Measurements from ENCODE around the gene SERTAD4. TPM values are rescaled to one million over a fixed set of nuclear protein-coding genes. Genes with fewer than 3 reads are reported as not detected.
"Not testable (repeated sequence)": the region's sequence is repeated elsewhere in the genome, so short reads cannot be mapped to it uniquely, and the experiment has no call there.

SERTAD4 gene
- total RNA-seq (2014; rRNA removed; shearing (Covaris generic)), result 4.8 and 6.6 TPM in 2 replicates

DNA sequence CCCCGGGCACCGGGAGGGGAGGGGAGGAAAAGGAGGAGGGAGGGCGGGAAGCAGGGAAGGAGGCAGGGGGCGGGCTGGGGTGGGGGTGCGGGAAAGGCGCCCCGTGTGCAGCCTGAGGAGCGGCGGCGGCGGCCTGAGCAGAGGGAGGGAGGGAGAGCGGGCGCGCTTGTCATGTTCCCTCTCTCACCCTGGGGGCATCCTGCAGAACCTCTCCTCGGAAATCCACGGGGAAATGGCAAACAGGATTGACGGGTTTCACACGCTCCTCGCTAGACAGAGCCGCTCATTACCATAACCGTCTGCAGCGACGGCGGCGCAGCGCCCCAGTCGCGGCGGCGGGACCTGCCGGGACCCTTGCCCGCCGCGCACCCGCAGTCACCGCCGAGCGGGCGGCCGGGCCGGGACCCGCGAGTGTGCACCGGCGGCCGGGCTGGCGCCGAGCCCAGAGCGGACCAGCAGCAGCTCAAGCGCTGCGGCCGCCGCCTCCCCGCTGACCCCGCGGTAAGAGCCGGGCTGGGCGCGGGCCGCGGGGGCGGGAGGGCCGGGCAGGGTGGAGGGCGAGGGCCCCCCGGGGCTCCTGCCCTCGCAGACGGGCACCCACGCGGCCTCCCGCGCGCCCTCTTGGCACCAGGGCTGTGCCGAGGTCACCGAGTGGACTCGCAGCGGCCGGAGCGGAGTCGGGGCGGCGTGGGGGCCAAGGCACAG, at the start of gene SERTAD4:
Gene SERTAD4, plus strand, starts transcription at position 286 of the 705 bp plus-strand sequence. CDS start 5,165 bp downstream, outside the sequence.
- Histone ChIP-seq H3K27me3 (replicated peaks) (no peaks in the 10 kb centered on the region), H3K4me1 (replicated peaks) (peaks cover 20% of the 10 kb centered on the region), H3K9me3 (replicated peaks) (no peaks in the 10 kb centered on the region), H3K4me3 (peak within 1 kb of the TSS; percentile 59), H3K36me3 (peaks cover 3% of the 10 kb centered on the region; the same call in 1 of the 2 replicates), H3K27ac (peak within 1 kb of the TSS; percentile 69)
- DNase-seq (ENCODE audit: low read depth in 1 of 2, low spot score in 2 of 2), result peak; percentile 49 to 66

DNA sequence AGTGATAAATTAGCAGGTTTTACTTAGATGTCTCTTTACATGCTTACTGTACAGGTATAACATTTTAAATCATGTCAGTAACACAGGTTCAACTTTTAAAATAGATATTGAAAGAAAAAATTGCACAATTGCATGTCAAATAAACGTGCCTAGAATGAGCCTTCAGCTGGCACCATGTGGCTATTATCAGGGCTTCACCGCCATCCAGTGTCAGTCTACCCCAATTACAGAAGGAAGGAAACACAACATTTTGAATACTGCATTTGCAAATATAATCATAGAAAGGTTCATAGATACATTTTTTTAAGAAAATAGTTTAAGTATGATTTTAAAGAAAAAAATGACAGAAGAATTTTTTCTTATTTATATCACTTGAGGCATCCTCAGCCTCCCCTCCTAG, 47.5 kb upstream of the SERTAD4 start:
- Histone ChIP-seq H3K4me3 (no peak overlapping the region), H3K9me3 (replicated peaks) (0 out of 2 replicates have a peak, but pooled peaks cover 3% of the 10 kb centered on the region), H3K4me1 (replicated peaks) (peaks cover 21% of the 10 kb centered on the region), H3K27ac (no peak overlapping the region), H3K36me3 (no peaks in the 10 kb centered on the region; the same call in 1 of the 2 replicates), H3K27me3 (replicated peaks) (no peaks in the 10 kb centered on the region)
- no peak for DNase-seq (ENCODE audit: low read depth in 1 of 2, low spot score in 2 of 2)

DNA sequence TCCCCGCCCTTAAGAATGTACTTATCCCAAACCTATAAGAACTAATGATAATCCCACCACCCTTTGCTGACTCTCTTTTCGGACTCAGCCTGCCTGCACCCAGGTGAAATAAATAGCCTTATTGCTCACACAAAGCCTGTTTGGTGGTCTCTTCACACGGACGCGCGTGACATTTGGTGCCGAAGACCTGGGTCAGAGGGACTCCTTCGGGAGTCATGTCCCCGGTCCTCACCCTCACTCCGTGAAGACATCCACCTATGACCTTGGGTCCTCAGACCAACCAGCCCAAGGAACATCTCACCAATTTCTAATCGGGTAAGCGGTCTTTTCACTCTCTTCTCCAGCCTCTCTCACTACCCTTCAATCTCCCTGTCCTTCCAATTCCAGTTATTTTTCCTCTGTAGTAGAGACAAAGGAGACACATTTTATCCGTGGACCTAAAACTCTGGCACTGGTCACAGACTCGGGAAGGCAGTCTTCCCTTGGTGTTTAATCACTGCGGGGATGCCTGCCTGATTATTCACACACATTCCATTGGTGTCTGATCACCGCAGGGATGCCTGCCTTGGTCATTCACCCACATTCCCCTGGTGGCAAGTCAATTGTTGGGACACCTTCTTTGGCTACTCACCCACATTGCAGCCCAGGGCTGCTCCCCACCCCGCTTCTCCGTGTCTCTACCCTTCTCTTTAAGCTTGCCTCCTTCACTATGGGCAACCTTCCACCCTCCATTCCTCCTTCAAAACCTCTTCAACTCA, 44.6 kb upstream of the SERTAD4 start:
- not testable (repeated sequence) for H3K36me3 ChIP-seq; H3K27me3 ChIP-seq (replicated peaks); H3K4me3 ChIP-seq; H3K9me3 ChIP-seq (replicated peaks)
- DNase-seq (ENCODE audit: low read depth in 1 of 2, low spot score in 2 of 2), result peak; percentile 70 to 89
- peak overlapping the region; percentile 58 for H3K27ac ChIP-seq
- H3K4me1 ChIP-seq (replicated peaks), result peaks cover 21% of the 10 kb centered on the region

DNA sequence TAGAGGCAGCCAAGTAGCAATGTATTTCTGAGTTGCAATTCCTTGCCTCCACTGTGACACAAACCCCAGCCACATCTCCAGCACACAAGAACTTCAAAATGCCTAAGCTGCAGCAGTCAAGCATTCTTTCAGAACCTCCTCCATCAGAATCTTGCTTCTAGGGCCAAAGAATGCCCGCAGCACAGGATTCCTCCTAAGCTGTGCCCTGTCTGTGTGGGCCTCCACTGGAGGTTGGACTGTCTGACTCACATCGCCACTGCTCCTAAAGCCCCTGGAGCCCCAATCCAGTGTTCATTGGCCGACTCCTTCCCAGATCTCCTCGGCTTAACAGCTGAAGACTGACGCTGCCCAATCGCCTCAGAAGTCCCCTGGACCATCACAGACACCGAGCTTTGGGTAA, 43.2 kb upstream of the SERTAD4 start:
- no peaks in the 10 kb centered on the region for H3K27me3 ChIP-seq (replicated peaks)
- DNase-seq (ENCODE audit: low read depth in 1 of 2, low spot score in 2 of 2), result no peak
- H3K4me1 ChIP-seq (replicated peaks), result peaks cover 21% of the 10 kb centered on the region
- H3K36me3 ChIP-seq, result no peaks in the 10 kb centered on the region; the same call in 1 of the 2 replicates
- no peak overlapping the region for H3K4me3 ChIP-seq
- H3K27ac ChIP-seq, result no peak overlapping the region
- no peaks in the 10 kb centered on the region for H3K9me3 ChIP-seq (replicated peaks)

DNA sequence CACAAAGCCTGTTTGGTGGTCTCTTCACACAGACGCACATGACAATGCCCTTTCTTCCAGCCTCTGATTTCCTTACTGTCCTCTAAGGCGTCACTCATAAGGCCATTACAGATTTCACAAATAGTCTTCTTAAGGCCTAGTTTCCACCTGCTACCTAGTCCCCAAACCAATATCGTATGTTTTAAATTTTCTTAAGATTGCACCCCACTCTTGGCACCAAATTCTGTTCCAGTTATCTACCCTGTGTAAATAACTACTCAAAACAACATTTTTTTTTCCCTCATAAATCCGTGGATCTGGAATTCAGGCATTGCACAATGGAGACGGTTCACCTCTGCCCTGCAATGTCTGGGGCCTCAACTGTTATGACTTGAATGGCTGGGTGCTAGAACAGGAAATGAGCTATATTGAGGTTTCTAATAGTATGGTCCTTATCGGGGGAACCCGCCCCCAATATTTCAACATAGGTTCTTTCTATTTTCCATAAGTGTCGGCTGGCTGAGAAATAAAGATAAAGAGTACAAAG, 36.9 kb upstream of the SERTAD4 start:
- Histone ChIP-seq H3K4me1 (replicated peaks) (no peaks in the 10 kb centered on the region), H3K27ac (no peak overlapping the region), H3K27me3 (replicated peaks) (no peaks in the 10 kb centered on the region), H3K9me3 (replicated peaks) (peaks cover 5% of the 10 kb centered on the region; the same call in 1 of the 2 replicates), H3K36me3 (no peaks in the 10 kb centered on the region), H3K4me3 (no peak overlapping the region)
- no peak for DNase-seq (ENCODE audit: low read depth in 1 of 2, low spot score in 2 of 2)

DNA sequence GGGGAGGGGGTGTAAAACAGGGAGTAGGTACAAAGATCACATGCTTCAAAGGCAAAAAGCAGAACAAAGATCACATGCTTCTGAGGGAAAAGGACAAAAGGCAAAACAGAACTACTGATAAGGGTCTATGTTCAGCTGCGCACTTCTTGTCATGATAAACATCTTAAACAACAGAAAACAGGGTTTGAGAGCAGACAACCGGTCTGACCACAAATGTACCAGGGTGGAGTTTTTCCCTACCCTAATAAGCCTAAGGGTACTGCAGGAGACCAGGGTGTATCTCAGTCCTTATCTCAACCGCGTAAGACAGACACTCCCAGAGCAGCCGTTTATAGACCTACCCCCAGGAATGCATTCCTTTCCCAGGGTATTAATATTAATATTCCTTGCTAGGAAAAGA, 36.3 kb upstream of the SERTAD4 start:
- H3K27me3 ChIP-seq (replicated peaks); H3K9me3 ChIP-seq (replicated peaks); DNase-seq (ENCODE audit: low read depth in 1 of 2, low spot score in 2 of 2); H3K36me3 ChIP-seq; H3K4me1 ChIP-seq (replicated peaks); H3K27ac ChIP-seq; H3K4me3 ChIP-seq: not testable (repeated sequence)

DNA sequence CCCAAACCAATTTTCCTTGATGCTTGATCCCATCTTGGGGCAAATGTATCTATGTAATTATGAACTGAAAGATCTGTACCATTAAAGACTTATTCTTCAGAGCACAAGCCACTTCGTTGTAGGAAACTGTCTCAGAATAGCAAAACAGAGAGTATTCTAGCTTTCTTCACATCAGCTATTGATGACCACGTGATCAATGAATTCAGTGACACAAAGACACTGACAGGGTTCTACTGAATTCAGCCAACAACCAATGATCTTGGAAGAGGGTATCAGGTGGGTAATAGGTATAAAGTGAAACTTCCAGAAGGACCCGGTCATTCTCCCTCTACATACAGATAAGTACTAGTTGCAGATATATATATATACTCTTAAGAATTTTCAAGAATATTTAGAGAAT, 33.8 kb upstream of the SERTAD4 start:
- no peak for DNase-seq (ENCODE audit: low read depth in 1 of 2, low spot score in 2 of 2)
- Histone ChIP-seq H3K36me3 (no peaks in the 10 kb centered on the region), H3K4me1 (replicated peaks) (peaks cover 10% of the 10 kb centered on the region), H3K27me3 (replicated peaks) (no peaks in the 10 kb centered on the region), H3K27ac (no peak overlapping the region), H3K9me3 (replicated peaks) (peaks cover 5% of the 10 kb centered on the region; the same call in 1 of the 2 replicates), H3K4me3 (no peak overlapping the region)

DNA sequence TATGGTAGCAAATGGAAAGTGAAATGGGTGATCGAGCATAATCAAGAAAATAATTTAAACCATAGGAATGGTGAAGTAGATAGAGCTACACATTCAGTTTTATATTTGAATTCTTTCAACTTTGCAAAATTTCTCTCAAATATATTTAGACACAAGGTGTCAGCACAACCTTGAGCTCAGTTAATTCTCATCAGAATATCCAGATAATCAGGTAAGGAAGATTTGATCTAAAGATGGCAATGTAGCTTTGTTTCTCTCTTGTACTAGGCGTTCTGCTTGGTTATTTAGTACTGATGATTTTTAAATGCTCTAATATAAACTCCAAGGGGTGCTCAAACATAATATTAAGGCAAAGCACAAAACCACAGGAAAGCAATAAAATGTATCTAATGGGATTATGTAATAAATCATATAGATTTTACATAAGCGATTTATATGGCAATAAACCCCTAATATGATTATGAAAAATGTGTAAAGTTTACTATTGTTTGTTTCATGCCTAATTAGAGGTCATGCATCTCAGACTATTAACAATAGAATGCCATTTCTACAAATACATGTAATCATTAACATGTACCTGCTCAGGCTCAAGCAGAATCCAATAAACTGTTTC, 32.4 kb upstream of the SERTAD4 start:
- Histone ChIP-seq H3K27ac (no peak overlapping the region), H3K9me3 (replicated peaks) (peaks cover 5% of the 10 kb centered on the region; the same call in 1 of the 2 replicates)

DNA sequence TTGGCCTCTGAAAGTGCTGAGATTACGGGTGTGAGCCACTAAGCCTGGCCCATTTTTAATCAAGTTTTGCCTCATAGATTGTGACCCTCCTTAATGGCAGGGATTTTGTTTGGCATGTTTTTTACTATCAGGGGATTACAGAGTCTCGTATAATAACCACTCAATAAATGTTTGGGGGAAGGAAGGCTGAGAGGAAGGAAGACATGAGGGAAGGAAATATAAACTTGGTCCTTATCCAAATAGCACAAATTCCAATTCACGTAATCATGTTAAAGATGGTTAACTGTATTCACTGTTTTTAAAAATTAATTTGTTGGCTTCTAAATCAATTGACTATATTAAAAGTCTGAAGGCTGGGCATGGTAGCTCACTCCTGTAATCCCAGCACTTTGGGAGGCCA, 30.9 kb upstream of the SERTAD4 start:
- no peaks in the 10 kb centered on the region for H3K27me3 ChIP-seq (replicated peaks)
- no peak overlapping the region for H3K4me3 ChIP-seq
- H3K4me1 ChIP-seq (replicated peaks), result peaks cover 10% of the 10 kb centered on the region
- no peak overlapping the region for H3K27ac ChIP-seq
- H3K9me3 ChIP-seq (replicated peaks), result no peaks in the 10 kb centered on the region
- no peaks in the 10 kb centered on the region for H3K36me3 ChIP-seq
- peak in 1 of 2 experiments; percentile 12 for DNase-seq (ENCODE audit: low read depth in 1 of 2, low spot score in 2 of 2)

More for the DNA sequence above, 32.4 kb upstream of the SERTAD4 start:
- Histone ChIP-seq H3K36me3 (no peaks in the 10 kb centered on the region), H3K4me1 (replicated peaks) (peaks cover 10% of the 10 kb centered on the region), H3K27me3 (replicated peaks) (no peaks in the 10 kb centered on the region), H3K4me3 (no peak overlapping the region)
- DNase-seq (ENCODE audit: low read depth in 1 of 2, low spot score in 2 of 2), result no peak

DNA sequence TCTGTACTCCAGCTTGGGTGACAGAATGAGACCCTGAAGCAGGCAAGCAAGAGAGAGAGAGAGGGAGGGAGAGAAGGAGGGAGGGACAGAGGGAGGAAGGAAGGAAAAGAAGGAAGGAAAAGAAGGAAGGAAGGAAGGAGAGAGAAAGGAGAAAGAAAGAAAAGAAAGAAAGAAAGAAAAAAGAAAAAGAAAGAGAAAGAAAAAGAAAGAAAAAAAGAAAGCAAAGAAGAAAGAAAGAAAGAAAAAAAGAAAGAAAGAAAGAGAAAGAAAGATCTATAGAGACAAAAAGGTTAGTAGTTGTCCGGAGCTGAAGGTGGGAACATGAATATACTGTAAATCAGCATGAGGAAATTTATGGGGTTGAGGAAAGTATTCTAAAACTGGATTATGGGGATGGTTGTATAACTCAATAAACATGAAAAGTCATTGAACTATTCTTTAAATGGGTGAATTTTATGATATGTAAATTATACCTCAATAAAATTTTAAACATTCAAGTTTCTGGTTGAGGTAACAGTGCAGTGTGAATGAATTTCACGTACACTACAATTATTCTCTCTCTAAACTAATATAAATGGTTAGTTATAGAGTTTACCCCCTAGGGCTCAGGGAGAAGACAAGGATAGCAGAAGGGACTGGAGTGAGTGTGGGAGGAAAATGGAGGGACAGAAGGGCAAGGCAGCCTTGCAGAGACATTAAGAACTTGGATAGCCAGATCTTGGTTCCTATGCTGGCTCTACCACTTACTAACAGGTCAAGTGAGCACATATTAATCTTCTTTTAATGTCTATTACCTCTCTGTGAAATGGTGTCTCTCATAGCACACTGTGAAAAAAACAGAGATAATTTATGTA, 24.8 kb upstream of the SERTAD4 start:
- H3K9me3 ChIP-seq (replicated peaks), result no peaks in the 10 kb centered on the region
- H3K4me3 ChIP-seq, result no peak overlapping the region
- H3K4me1 ChIP-seq (replicated peaks), result no peaks in the 10 kb centered on the region
- no peaks in the 10 kb centered on the region for H3K27me3 ChIP-seq (replicated peaks)
- H3K27ac ChIP-seq, result no peak overlapping the region
- no peaks in the 10 kb centered on the region for H3K36me3 ChIP-seq
- DNase-seq (ENCODE audit: low read depth in 1 of 2, low spot score in 2 of 2), result no peak

DNA sequence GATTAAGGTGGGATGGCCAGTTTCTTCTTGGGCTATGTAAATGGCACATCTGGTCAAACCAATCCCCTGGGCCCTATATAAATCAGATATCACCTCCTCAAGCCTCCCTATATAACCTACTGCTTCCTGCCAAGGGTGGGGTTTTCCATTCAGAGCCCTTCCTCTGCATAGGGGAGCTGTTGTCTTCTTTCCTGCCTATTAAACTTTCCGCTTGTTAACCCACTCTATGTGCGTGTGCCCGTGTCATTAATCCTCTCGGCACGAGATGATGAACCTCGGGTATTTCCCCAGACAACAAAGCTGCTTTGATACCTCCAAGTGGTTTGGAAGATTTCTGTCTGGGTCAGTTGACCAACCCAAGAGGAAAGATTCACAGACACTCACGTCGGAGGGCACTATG, 19.3 kb upstream of the SERTAD4 start:
- no peaks in the 10 kb centered on the region for H3K27me3 ChIP-seq (replicated peaks)
- no peaks in the 10 kb centered on the region for H3K9me3 ChIP-seq (replicated peaks)
- H3K4me3 ChIP-seq, result no peak overlapping the region
- peaks cover 5% of the 10 kb centered on the region; the same call in 1 of the 2 replicates for H3K4me1 ChIP-seq (replicated peaks)
- no peaks in the 10 kb centered on the region for H3K36me3 ChIP-seq
- no peak overlapping the region for H3K27ac ChIP-seq
- no peak for DNase-seq (ENCODE audit: low read depth in 1 of 2, low spot score in 2 of 2)

DNA sequence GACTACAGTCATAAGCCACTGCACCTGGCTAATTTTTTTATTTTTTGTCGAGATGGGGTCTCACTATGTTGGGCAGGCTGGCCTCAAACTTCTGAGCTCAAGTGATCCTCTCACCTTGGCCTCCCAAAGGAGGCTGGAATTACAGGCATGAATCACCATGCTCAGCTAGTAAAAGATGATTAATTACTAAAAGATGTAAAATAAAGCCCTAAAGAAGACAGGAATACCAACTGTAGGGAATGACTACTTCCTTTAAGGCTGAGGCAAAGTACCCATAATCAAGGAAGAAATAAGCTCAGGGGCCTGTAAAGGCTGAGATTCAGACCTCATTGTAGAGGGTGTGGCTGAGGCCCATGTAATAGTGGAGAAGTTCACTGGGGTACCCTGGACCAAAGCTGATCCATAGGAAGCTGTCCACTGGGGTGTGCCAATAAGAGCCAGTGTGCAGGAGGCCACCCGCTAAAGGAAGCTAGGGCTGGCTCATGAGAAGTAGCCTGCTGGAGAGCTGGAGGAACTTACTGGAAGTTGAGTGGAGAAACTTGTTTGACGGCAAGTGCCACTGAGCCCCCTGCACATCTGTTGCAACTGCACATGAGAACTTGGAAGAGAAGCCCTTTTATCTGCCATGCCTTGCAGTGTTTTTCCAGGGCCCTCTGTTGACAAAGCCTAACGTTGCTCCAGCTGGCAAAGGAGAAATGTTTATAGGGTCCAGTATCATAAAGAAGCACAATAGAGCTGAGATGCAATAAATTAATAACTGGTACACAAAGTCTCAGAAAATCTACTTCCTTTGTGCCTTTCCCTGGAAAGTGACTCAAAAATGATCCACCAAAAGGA, 17.8 kb upstream of the SERTAD4 start:
- no peak for DNase-seq (ENCODE audit: low read depth in 1 of 2, low spot score in 2 of 2)
- Histone ChIP-seq H3K36me3 (no peaks in the 10 kb centered on the region), H3K4me3 (no peak overlapping the region), H3K9me3 (replicated peaks) (no peaks in the 10 kb centered on the region), H3K4me1 (replicated peaks) (peaks cover 5% of the 10 kb centered on the region; the same call in 1 of the 2 replicates), H3K27ac (no peak overlapping the region), H3K27me3 (replicated peaks) (no peaks in the 10 kb centered on the region)
